Body of pancreas (tissue), 4 donors: Measurements from ENCODE around the gene ARHGAP24. TPM values are rescaled to one million over a fixed set of nuclear protein-coding genes. Genes with fewer than 3 reads are reported as not detected.

Experiments
- ATAC-seq: fragments of 150-250 bp; one replicate; pipeline ENCODE4 v1.9.1; 2016
- DNase-seq, 4 donors: peaks; one replicate each; pipeline ENCODE4 v3.0.0-alpha.2; 2019
- H3K27ac ChIP-seq, 4 donors: fragments of 200-600 bp; sonication (generic); 1 replicate in 3 of 4; 2 replicates in 1 of 4; pipeline versions ENCODE4 v1.5.1 to v1.6.1; 2016 to 2019; ENCODE audit warnings: mild to moderate bottlenecking in 1 of 4, mixed read lengths in 1 of 4, moderate library complexity in 1 of 4
- H3K27me3 ChIP-seq, 2 donors: fragments of 200-600 bp; sonication (generic); one replicate each; pipeline ENCODE4 v1.6.0; 2016; ENCODE audit warnings: mild to moderate bottlenecking in 1 of 2
- H3K36me3 ChIP-seq, 2 donors: fragments of 200-600 bp; sonication (generic); replicated peaks in 1 of 2; 2 replicates each; pipeline ENCODE4 v1.5.1; 2016; ENCODE audit warnings: low read depth in 2 of 2; ENCODE audit not compliant: insufficient read depth in 1 of 2
- H3K4me1 ChIP-seq: fragments of 200-600 bp; sonication (generic); one replicate; pipeline ENCODE4 v1.6.0; 2016
- H3K4me3 ChIP-seq, 2 donors: fragments of 200-600 bp; sonication (generic); 1 replicate in 1 of 2; 2 replicates in 1 of 2; pipeline ENCODE4 v1.5.1; 2016 to 2019
- H3K9me3 ChIP-seq, 3 donors: fragments of 200-600 bp; sonication (generic); 1 replicate in 2 of 3; 2 replicates in 1 of 3; pipeline ENCODE4 v1.5.1; 2016
- POLR2A ChIP-seq, 3 donors: fragments of 450-650 bp; IDR thresholded peaks; one replicate each; pipeline ENCODE4 v1.6.1; 2016; ENCODE audit warnings: antibody characterized with exemption in 3 of 3, mild to moderate bottlenecking in 2 of 3
- WGBS, 2 donors: methylation state at CpG; one replicate each; pipeline ENCODE4 v1.1.5; 2017; 5-methylcytosine and 5-hydroxymethylcytosine counted together
- intact Hi-C: fragments of 100-400 bp; cut with DNase I; formaldehyde crosslinking; loops from one replicate; pipeline ENCODE4 v1.15.1; 2023
- total RNA-seq, 2 donors: library from RNA; depleted of rRNA; stranded (reverse); fragments of >200 nt; gene quantifications; one replicate each; pipeline ENCODE4 v1.1.0, GENCODE V29; 2016
- TF ChIP-seq, protein P1 (sequence below), 7 experiments: fragments of 450-650 bp in 4 of 7; fragments of 200-600 bp in 3 of 7; sonication (generic) in 3 of 7; IDR thresholded peaks; one replicate each; pipeline ENCODE4 v1.5.1; 2016 to 2019; ENCODE audit warnings: antibody characterized with exemption in 7 of 7

ARHGAP24 gene
- total RNA-seq, 2 donors from 2014 or later, result 43.3 to 113 TPM

DNA sequence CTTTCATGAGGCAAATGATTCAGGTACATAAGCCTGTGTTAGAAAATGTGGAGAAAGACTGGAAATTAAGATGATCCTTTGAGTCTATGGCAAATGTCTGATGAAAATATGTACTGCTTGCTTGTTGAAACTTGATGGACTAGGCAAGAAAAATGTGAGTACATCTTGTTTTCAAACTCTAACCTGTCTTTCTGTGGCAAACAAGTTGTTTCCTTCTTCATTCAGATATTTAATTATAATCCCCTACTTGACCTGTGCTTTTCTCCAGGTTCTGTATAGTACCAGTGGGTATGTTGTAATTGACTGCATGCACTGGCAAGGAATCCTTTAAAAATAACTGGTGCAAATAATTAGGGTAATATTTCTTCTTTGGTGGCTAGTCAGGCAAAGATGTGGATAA lies 136.7 kb downstream of the ARHGAP24 start:
- TF ChIP-seq POLR2A (IDR thresholded peaks at IDR 0.05), result no peak
- TF ChIP-seq, protein P1, sequence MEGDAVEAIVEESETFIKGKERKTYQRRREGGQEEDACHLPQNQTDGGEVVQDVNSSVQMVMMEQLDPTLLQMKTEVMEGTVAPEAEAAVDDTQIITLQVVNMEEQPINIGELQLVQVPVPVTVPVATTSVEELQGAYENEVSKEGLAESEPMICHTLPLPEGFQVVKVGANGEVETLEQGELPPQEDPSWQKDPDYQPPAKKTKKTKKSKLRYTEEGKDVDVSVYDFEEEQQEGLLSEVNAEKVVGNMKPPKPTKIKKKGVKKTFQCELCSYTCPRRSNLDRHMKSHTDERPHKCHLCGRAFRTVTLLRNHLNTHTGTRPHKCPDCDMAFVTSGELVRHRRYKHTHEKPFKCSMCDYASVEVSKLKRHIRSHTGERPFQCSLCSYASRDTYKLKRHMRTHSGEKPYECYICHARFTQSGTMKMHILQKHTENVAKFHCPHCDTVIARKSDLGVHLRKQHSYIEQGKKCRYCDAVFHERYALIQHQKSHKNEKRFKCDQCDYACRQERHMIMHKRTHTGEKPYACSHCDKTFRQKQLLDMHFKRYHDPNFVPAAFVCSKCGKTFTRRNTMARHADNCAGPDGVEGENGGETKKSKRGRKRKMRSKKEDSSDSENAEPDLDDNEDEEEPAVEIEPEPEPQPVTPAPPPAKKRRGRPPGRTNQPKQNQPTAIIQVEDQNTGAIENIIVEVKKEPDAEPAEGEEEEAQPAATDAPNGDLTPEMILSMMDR (IDR thresholded peaks at IDR 0.05), result no peak

DNA sequence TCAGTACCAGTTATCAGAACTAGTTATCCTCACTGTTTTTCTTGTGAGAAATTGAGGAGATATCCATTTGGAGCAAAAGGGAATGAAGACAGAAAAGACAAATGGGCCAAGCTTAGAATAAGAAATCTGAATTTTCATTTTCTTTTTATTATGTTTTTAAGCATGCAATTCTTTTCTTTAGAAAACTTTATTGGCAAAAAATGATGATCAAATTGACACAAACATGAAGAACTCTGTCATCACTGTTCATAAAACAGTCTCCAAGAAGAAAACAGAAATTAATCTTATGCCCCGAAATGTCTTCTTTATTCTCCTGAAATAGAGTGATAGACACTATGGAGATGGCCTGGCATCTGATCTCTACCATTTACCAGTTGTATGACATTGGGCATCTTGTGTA lies 139.0 kb downstream of the ARHGAP24 start:
- TF ChIP-seq, protein P1 (IDR thresholded peaks at IDR 0.05), result no peak
- no peak for TF ChIP-seq POLR2A (IDR thresholded peaks at IDR 0.05)
- Histone ChIP-seq H3K4me1 (no peaks in the 10 kb centered on the region), H3K4me3 (no peak overlapping the region), H3K9me3 (no peaks in the 10 kb centered on the region), H3K27ac (no peak overlapping the region), H3K27me3 (no peaks in the 10 kb centered on the region), H3K36me3 (no peaks in the 10 kb centered on the region)
- no peak for DNase-seq
- intact Hi-C loops, result no loop called here
- WGBS, 2 donors, result 91 to 94% methylated on average over 1 of the region's 1 CpG
- ATAC-seq, result no peak

More for the DNA sequence above, 136.7 kb downstream of the ARHGAP24 start:
- DNase-seq, result no peak
- peaks cover 8% of the 10 kb centered on the region for H3K4me1 ChIP-seq
- intact Hi-C loops, result no loop called here
- no peaks in the 10 kb centered on the region for H3K9me3 ChIP-seq
- ATAC-seq, result no peak
- H3K36me3 ChIP-seq, result no peaks in the 10 kb centered on the region
- no peak overlapping the region for H3K4me3 ChIP-seq
- no peak overlapping the region for H3K27ac ChIP-seq
- no peaks in the 10 kb centered on the region for H3K27me3 ChIP-seq

DNA sequence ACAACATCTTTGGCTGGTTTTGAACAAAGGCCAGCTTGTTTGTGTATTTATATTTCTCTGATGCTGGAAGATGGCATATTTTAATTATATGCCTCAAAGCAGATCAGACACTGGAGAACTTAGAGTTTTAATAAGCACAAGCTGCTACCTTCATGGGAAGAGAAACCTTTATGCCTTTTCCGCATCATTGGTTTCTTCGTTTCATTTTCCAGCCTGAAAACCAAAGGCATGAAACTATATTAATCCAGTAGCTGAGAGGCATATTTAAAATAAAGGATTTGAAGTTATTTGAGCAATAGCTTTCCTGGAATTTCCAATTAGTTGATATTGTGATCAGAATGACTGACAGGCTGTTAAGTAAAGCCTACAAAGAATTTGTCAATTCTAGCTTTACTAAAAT lies 141.0 kb downstream of the ARHGAP24 start:
- no peaks in the 10 kb centered on the region for H3K27me3 ChIP-seq
- H3K4me1 ChIP-seq, result no peaks in the 10 kb centered on the region
- H3K4me3 ChIP-seq, result no peak overlapping the region
- DNase-seq (no peak), ATAC-seq (no peak)
- intact Hi-C loops, result no loop called here
- H3K9me3 ChIP-seq, result no peaks in the 10 kb centered on the region
- TF ChIP-seq POLR2A (IDR thresholded peaks at IDR 0.05), result no peak
- TF ChIP-seq, protein P1 (IDR thresholded peaks at IDR 0.05), result no peak
- no peak overlapping the region for H3K27ac ChIP-seq
- no peaks in the 10 kb centered on the region for H3K36me3 ChIP-seq
- 93 to 98% methylated on average over 2 of the region's 2 CpGs for WGBS, 2 donors

DNA sequence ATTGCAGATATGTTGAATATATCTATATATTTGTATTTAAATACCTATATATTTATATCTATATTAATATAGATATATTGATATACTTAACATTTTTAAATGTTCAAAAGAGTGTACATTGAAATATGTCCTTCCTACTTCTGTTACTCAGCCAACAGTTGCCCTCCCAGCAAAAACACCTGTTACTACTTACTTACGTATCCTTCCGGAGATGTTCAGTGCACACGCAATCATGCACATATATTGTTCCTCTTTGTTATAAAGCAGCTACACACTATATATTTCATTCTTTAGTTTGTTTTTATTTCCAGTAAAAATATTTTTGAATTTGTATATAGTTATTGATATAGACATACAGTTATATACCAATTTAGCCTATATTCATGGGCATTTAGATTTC lies 142.3 kb downstream of the ARHGAP24 start:
- no peak overlapping the region for H3K27ac ChIP-seq
- WGBS, 2 donors, result 93 to 97% methylated on average over 3 of the region's 3 CpGs
- intact Hi-C loops, result no loop called here
- H3K4me3 ChIP-seq, result no peak overlapping the region
- H3K9me3 ChIP-seq, result no peaks in the 10 kb centered on the region
- H3K27me3 ChIP-seq, result no peaks in the 10 kb centered on the region
- TF ChIP-seq, protein P1 (IDR thresholded peaks at IDR 0.05), result no peak
- TF ChIP-seq POLR2A (IDR thresholded peaks at IDR 0.05), result no peak
- DNase-seq (no peak), ATAC-seq (no peak)
- H3K36me3 ChIP-seq, result no peaks in the 10 kb centered on the region
- no peaks in the 10 kb centered on the region for H3K4me1 ChIP-seq

DNA sequence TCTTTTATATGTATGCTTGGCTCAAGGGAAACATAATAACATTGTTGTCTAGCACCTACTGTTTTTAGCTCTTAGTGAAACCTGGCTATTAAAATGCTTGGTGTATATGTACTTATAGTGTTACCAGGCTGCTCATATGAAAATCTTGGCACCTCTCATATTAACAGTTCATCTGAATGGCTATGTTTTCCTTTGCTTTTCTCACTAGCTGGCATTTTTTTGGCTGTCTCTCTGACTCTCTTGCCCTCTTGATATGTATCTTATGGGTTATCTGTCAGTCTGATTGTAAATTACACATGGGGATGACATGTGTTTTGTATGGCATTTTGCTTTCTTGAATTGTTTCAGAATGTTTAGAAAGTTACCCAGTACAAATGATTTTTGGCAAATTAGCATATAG lies 158.0 kb downstream of the ARHGAP24 start:
- no peak for TF ChIP-seq POLR2A (IDR thresholded peaks at IDR 0.05)
- TF ChIP-seq, protein P1 (IDR thresholded peaks at IDR 0.05), result no peak
- H3K27ac ChIP-seq, result no peak overlapping the region
- no peak for DNase-seq
- no peaks in the 10 kb centered on the region for H3K36me3 ChIP-seq
- H3K27me3 ChIP-seq, result no peaks in the 10 kb centered on the region
- H3K9me3 ChIP-seq, result no peaks in the 10 kb centered on the region
- no peak for ATAC-seq
- intact Hi-C loops, result no loop called here
- H3K4me1 ChIP-seq, result peaks cover 9% of the 10 kb centered on the region
- H3K4me3 ChIP-seq, result no peak overlapping the region
